GM13976 (cell line): ENCODE data around the gene HEPHL1.

ENCODE experiments used
- DNase-seq: peaks from one replicate; pipeline ENCODE4 v3.0.0; 2012; ENCODE audit warnings: low spot score
- CTCF ChIP-seq: IDR thresholded peaks from 2 replicates; pipeline ENCODE4 v1.5.1; 2012; ENCODE audit warnings: borderline replicate concordance, mild to moderate bottlenecking; ENCODE audit not compliant: insufficient read depth; ENCODE audit errors: extremely low read depth, missing control alignments, control extremely low read depth
- in situ Hi-C: fragments of 300-500 bp; cut with MboI; formaldehyde crosslinking; loops from one replicate; pipeline ENCODE4 v1.12.0; 2022; ENCODE audit warnings: low sequenced_read_pairs, mixed read lengths, inconsistent platforms; ENCODE audit not compliant: unreplicated experiment

HEPHL1 gene

DNA sequence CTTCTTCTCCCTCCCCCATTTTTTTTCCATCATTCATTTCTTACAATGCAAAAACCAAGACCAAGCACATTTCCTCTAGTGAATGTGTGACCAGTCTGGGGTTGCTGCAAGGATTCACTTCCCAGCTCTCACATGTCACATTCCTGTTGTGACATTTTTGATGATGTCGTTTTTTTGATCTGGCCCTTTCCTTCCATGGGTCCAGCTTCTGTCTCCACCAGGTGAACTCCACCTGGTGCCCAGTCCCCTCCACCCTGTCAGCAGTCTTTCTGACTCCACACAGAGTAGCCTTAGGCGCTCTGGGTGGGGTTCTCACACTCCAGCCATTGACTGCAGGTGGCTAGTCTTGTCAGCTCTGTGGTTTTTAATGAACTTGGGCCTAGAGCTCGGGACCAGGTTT lies 123.1 kb downstream of the HEPHL1 start:
- in situ Hi-C loops, result no loop called here
- no peak for DNase-seq

GRCh38 chr11:94144664-94145063 lies 123.5 kb downstream of the HEPHL1 start:
- in situ Hi-C loops, result no loop called here
- no peak for TF ChIP-seq CTCF
- DNase-seq, result no peak

More for the DNA sequence above, 123.1 kb downstream of the HEPHL1 start:
- TF ChIP-seq CTCF, result no peak

DNA sequence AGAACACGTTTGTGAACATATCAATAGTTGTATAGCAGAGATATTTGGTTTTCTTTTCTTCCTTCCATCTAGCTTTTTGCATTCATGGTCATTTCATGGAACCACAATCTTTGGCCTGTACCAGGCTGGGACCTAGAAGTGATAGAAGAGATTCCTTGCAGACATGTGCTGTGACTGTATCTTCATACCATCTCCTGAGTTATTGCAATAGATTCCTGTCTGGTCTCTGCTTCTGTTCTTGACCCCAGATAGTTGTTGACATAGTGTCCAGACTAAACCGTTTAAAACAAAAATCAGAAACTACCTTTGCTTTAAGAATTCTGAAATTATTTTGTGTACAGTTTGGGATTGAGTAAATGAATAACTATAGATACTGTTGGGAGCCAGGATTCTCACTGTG lies 124.3 kb downstream of the HEPHL1 start:
- TF ChIP-seq CTCF, result no peak
- in situ Hi-C loops, result no loop called here
- DNase-seq, result no peak

DNA sequence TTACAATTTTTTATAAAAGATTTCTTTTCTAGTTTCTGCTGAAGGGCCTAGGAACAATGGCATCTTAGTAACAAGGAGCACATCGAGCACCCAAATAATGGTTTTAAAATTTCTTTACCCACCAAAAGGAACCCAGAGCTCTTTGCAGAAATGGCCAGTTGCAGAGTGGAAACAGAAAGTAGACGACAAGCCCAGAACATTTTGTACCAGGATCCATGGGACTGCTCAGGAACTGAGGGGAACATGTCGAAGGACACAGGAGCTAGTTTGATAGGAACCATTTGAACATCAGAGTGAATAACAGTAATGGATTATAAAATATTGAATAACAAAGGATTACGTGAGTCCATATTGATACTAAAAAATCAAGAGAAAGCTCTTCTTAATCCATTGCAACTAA lies 124.8 kb downstream of the HEPHL1 start:
- in situ Hi-C loops, result no loop called here
- TF ChIP-seq CTCF, result no peak
- DNase-seq, result no peak

- no peak for DNase-seq
- TF ChIP-seq CTCF, result no peak
- in situ Hi-C loops, result no loop called here
These were observed 126.3 kb downstream of the HEPHL1 start for GRCh38 chr11:94147433-94147845.

GRCh38 chr11:94148189-94148588 lies 127.0 kb downstream of the HEPHL1 start:
- TF ChIP-seq CTCF, result no peak
- in situ Hi-C loops, result no loop called here
- DNase-seq, result no peak

DNA sequence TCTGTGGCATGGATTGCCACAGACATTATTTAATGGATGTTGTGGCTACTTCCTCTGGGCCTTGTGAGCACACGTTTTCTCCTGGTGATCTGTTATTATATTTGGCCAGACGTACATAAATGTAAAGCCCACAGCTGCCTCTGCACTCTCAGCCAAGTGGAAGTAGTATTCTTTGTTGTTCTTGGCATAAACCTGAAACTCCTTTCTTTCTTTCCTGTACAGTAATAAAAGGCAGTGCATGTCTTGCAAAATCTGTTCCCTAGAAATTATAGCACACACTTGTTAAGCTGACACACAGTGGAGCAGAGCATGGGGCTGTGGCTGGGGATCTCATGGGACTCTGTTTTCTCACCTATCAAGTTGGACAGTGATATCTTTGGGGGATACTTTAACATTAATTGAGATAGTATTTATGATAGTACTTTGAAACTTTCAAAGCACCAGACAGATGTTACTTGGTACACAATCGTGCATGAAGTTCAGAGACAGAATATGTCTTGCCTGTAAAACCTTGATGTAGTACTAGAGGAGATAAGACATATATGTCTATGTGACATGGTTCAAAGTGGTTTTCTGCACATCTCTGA lies 128.4 kb downstream of the HEPHL1 start:
- no peak for DNase-seq
- TF ChIP-seq CTCF, result no peak
- in situ Hi-C loops, result no loop called here
